Body of pancreas (tissue), 4 donors: ENCODE data around the gene VAMP4. TPM values are rescaled to one million over a fixed set of nuclear protein-coding genes. Genes with fewer than 3 reads are reported as not detected.

Experiments
- ATAC-seq: fragments of 150-250 bp; one replicate; pipeline ENCODE4 v1.9.1; 2016
- DNase-seq, 4 donors: peaks; one replicate each; pipeline ENCODE4 v3.0.0-alpha.2; 2019
- H3K27ac ChIP-seq, 4 donors: fragments of 200-600 bp; sonication (generic); 1 replicate in 3 of 4; 2 replicates in 1 of 4; pipeline versions ENCODE4 v1.5.1 to v1.6.1; 2016 to 2019; ENCODE audit warnings: mild to moderate bottlenecking in 1 of 4, mixed read lengths in 1 of 4, moderate library complexity in 1 of 4
- H3K27me3 ChIP-seq, 2 donors: fragments of 200-600 bp; sonication (generic); one replicate each; pipeline ENCODE4 v1.6.0; 2016; ENCODE audit warnings: mild to moderate bottlenecking in 1 of 2
- H3K36me3 ChIP-seq, 2 donors: fragments of 200-600 bp; sonication (generic); replicated peaks in 1 of 2; 2 replicates each; pipeline ENCODE4 v1.5.1; 2016; ENCODE audit warnings: low read depth in 2 of 2; ENCODE audit not compliant: insufficient read depth in 1 of 2
- H3K4me1 ChIP-seq: fragments of 200-600 bp; sonication (generic); one replicate; pipeline ENCODE4 v1.6.0; 2016
- H3K4me3 ChIP-seq, 2 donors: fragments of 200-600 bp; sonication (generic); 1 replicate in 1 of 2; 2 replicates in 1 of 2; pipeline ENCODE4 v1.5.1; 2016 to 2019
- H3K9me3 ChIP-seq, 3 donors: fragments of 200-600 bp; sonication (generic); 1 replicate in 2 of 3; 2 replicates in 1 of 3; pipeline ENCODE4 v1.5.1; 2016
- CTCF ChIP-seq, 7 experiments: fragments of 450-650 bp in 4 of 7; fragments of 200-600 bp in 3 of 7; sonication (generic) in 3 of 7; IDR thresholded peaks; one replicate each; pipeline ENCODE4 v1.5.1; 2016 to 2019; ENCODE audit warnings: antibody characterized with exemption in 7 of 7
- POLR2A ChIP-seq, 3 donors: fragments of 450-650 bp; IDR thresholded peaks; one replicate each; pipeline ENCODE4 v1.6.1; 2016; ENCODE audit warnings: antibody characterized with exemption in 3 of 3, mild to moderate bottlenecking in 2 of 3
- WGBS, 2 donors: methylation state at CpG; one replicate each; pipeline ENCODE4 v1.1.5; 2017; 5-methylcytosine and 5-hydroxymethylcytosine counted together
- intact Hi-C: fragments of 100-400 bp; cut with DNase I; formaldehyde crosslinking; loops from one replicate; pipeline ENCODE4 v1.15.1; 2023
- total RNA-seq, 2 donors: library from RNA; depleted of rRNA; stranded (reverse); fragments of >200 nt; gene quantifications; one replicate each; pipeline ENCODE4 v1.1.0, GENCODE V29; 2016

Gene VAMP4
- total RNA-seq, 2 donors from 2014 or later = 5.6 to 8.8 TPM

- DNase-seq = no peak
- no peak for ATAC-seq
- Histone ChIP-seq H3K4me1 (no peaks in the 10 kb centered on the region), H3K36me3 (no peaks in the 10 kb centered on the region), H3K27ac (no peak overlapping the region), H3K9me3 (no peaks in the 10 kb centered on the region), H3K27me3 (no peaks in the 10 kb centered on the region), H3K4me3 (no peak overlapping the region)
- intact Hi-C loops = no loop called here
- 71 to 75% methylated on average over 3 of the region's 3 CpGs for WGBS, 2 donors
- no peak for TF ChIP-seq CTCF (IDR thresholded peaks at IDR 0.05)
- no peak for TF ChIP-seq POLR2A (IDR thresholded peaks at IDR 0.05)
Measured at GRCh38 chr1:171769171-171769570, 27.3 kb upstream of the VAMP4 start.

GRCh38 chr1:171763764-171764163 lies 21.9 kb upstream of the VAMP4 start:
- intact Hi-C loops = no loop called here
- H3K4me1 ChIP-seq = no peaks in the 10 kb centered on the region
- no peak overlapping the region for H3K27ac ChIP-seq
- H3K4me3 ChIP-seq = no peak overlapping the region
- 64 to 67% methylated on average over 6 of the region's 6 CpGs for WGBS, 2 donors
- DNase-seq = no peak
- ATAC-seq = no peak
- TF ChIP-seq CTCF (IDR thresholded peaks at IDR 0.05) (no peak), POLR2A (IDR thresholded peaks at IDR 0.05) (no peak)
- no peaks in the 10 kb centered on the region for H3K27me3 ChIP-seq
- H3K9me3 ChIP-seq = no peaks in the 10 kb centered on the region
- H3K36me3 ChIP-seq = no peaks in the 10 kb centered on the region

GRCh38 chr1:171762143-171762563 lies 20.3 kb upstream of the VAMP4 start:
- WGBS, 2 donors = 57 to 83% methylated on average over 3 to 6 of the region's 6 CpGs
- Histone ChIP-seq H3K27me3 (no peaks in the 10 kb centered on the region), H3K9me3 (no peaks in the 10 kb centered on the region), H3K36me3 (no peaks in the 10 kb centered on the region), H3K27ac (no peak overlapping the region), H3K4me3 (no peak overlapping the region), H3K4me1 (no peaks in the 10 kb centered on the region)
- intact Hi-C loops = no loop called here
- no peak for DNase-seq
- TF ChIP-seq POLR2A (IDR thresholded peaks at IDR 0.05) (no peak), CTCF (IDR thresholded peaks at IDR 0.05) (no peak)
- no peak for ATAC-seq

- H3K27me3 ChIP-seq = no peaks in the 10 kb centered on the region
- DNase-seq (no peak), ATAC-seq (no peak)
- no peak overlapping the region for H3K4me3 ChIP-seq
- no peaks in the 10 kb centered on the region for H3K36me3 ChIP-seq
- no peak overlapping the region for H3K27ac ChIP-seq
- no peaks in the 10 kb centered on the region for H3K9me3 ChIP-seq
- intact Hi-C loops = no loop called here
- TF ChIP-seq CTCF (IDR thresholded peaks at IDR 0.05) (no peak), POLR2A (IDR thresholded peaks at IDR 0.05) (no peak)
- no peaks in the 10 kb centered on the region for H3K4me1 ChIP-seq
Measured at GRCh38 chr1:171758011-171758410, 16.1 kb upstream of the VAMP4 start.

- intact Hi-C loops = no loop called here
- no peak for DNase-seq
- H3K4me1 ChIP-seq = no peaks in the 10 kb centered on the region
- H3K4me3 ChIP-seq = no peak overlapping the region
- H3K27me3 ChIP-seq = no peaks in the 10 kb centered on the region
- WGBS, 2 donors = 65 to 82% methylated on average over 4 of the region's 4 CpGs
- H3K36me3 ChIP-seq = no peaks in the 10 kb centered on the region
- H3K9me3 ChIP-seq = no peaks in the 10 kb centered on the region
- TF ChIP-seq CTCF (IDR thresholded peaks at IDR 0.05) = no peak
- no peak overlapping the region for H3K27ac ChIP-seq
- no peak for ATAC-seq
Measured at GRCh38 chr1:171756856-171757255, 15.0 kb upstream of the VAMP4 start.
